T-helper 1 cell (primary cell): Measurements from ENCODE around the gene HES6.
"Not testable (repeated sequence)": the region's sequence is repeated elsewhere in the genome, so short reads cannot be mapped to it uniquely, and the experiment has no call there.

ENCODE experiments used
- DNase-seq, 5 donors: peaks; one replicate each; pipeline ENCODE4 v3.0.0-alpha.2; 2012 to 2020

HES6 gene

DNA sequence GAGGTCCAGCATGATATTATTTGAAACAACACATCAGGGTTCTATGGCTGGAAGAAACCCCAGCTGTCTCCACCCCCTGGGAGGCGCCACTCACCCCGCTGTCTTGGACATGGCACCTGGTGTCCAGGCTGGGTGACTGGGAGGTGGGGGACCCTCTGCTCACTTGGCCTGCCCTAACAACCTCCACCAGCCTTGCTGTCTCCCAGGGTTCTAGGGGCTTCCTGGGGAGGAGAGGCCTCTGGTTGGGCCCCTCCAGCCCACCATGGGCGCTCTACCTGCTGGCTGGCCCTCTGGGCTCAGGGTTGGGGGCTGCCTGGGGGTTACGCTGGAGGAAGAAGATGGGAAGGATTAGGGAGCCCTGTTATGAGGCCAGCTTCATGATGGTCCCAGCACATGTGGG is 32.3 kb upstream of the HES6 start:
- no peak for DNase-seq

GRCh38 chr2:238271686-238272085 is 31.8 kb upstream of the HES6 start:
- DNase-seq, result not testable (repeated sequence)

DNA sequence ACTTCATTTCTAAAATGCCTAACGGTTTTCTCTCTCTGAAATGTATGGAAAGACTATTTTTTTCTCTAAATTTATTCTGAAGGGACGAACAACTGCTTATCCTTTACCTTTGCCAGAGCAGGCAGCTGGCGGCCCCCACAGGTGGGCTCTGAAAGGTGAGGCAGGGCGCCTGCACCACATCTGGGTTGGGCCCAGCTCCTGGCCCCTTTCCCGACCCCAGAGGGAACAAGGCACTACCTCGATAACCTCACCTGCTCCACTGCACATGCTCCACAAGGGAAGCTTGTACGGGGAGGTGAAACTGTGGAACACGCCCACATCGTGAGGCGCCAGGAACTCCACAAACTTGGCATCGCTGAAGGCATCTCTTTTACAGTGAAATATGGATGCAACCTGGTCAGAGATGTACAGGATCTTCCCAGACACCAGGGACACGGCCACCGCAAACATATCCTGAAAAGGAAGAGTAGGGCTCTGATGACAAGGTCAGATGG is 31.3 kb upstream of the HES6 start:
- no peak for DNase-seq

DNA sequence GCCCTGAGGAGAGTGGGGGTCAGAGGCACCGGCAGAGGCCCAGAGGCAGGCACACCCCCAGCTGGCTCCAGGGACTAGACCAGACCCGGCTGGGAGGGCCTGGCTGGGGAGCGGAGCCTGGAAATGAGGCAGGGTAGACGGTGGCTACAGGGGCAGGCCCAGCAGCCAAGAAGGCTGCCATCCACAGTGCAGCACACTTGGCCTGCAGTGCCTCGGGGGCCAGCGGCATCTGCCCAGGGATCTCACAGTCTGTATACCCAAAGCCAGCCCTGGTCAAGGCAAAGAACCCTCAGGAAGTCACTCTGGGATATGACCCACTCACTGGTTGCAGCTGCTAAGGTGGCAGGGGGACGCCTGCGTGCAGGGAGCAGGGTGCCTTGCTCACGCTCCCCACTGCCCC is 30.8 kb upstream of the HES6 start:
- DNase-seq, result no peak

- DNase-seq, result no peak
Measured at GRCh38 chr2:238269741-238270140, 29.9 kb upstream of the HES6 start.

DNA sequence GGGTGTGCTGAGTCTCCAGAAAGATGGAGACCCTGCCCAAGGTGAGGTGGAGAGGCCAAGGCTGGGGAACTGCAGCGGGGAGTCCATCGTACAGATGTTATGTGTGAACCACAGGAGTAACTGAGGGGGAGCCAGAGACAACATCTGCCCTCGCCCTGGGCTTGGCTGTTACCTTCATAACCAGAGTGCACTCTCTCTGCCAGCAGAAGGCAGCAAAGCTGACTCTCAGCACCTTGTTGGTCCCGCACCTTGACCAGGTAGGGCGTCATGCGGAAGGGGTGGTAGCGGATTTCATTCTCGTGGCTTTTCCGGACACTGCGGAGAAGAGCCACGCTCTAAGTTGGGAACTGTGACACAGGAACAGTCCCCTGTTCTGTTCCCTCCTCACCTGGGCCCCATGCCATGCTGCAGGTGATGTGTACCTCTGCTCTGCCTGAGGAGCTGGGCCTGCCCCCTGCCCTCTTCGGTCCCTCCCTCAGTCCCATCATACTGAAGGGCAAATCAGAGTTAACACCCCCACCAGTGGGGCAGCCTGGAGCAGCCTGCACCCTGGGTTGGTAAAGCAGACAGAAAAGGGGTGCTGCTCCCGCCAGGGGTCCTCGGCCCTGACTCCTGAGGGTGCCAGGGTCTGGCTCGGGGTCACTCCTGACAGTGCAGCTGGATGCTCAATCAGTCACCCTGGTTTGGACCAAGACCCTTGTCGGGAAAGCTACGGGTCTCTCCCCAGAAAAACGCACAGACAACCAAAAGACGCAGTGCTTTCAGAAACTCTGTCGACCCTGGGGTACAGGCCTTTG is 28.2 kb upstream of the HES6 start:
- no peak for DNase-seq

DNA sequence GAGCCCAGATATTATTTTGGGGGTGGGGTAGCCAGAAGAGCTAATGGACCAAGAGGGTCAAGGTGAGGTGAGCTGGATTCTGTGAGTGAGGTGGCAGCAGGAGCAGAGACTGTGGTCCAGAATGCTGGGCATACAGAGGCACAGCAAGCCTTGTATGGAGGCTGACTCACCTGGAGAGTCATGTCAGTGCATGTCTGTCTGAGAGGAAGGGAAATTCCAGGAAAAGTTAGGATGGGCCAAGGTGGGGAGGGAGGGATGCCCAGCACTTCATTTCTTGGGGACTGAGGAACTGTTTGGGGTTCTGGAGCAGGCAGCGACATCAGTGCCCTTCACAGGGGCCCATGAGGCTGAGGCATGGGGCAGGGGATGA is 27.5 kb upstream of the HES6 start:
- no peak for DNase-seq

- no peak for DNase-seq
Measured at GRCh38 chr2:238265605-238266004, 25.8 kb upstream of the HES6 start.

DNA sequence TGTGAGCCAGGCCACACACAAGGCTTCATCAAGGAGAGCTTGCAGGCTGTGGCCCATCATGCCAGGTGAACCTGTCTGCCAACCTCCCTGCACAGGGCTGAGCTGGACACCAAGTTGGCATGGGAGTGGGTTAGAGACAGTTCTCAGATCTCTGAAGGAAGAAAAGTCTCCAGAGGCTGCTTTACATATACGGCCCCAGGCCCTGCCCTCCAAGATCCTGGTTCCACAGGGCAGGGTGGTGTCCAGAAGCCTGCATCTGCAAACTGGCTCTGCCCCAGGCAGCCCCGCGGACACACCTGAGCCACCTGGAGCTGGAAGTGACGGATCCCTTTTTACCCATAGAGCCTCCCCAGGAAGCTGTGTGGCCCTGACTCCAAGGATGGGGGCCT is 24.2 kb upstream of the HES6 start:
- DNase-seq, result no peak

GRCh38 chr2:238263204-238264071 is 23.6 kb upstream of the HES6 start:
- peak; percentile 43 to 74 (median 55) for DNase-seq

DNA sequence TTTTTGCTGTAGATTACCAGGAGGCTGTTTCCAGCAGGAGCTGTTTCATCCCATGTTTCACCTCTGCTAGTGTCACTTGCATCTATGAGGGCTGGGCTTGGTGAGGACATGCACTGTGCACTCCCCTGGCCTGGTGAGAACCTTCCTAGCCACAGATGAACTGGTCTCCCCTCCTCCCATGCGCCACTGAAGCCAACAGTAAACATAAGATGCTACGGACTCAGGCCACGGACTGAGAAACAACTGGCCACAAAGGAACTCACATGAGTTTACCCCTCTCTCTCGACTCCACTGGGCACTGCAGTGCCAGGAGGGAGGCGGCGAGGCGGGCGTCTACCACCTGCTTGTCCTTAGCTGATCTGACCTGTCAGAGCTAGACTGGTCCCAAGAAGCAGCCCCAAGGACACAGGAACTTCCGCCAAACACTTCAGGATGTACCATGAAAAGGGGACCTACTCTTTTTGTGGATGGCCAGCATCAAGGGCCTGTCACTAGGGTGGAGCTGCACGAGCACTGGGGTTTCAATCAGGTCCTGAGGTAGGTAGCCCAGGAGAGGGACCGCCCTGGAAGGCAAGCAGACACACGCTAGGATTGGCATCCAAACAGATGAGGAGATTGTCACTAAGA is 22.8 kb upstream of the HES6 start:
- no peak for DNase-seq

- no peak for DNase-seq
Measured at GRCh38 chr2:238261718-238262375, 22.0 kb upstream of the HES6 start.

- no peak for DNase-seq
Measured at GRCh38 chr2:238260883-238261282, 21.0 kb upstream of the HES6 start.

DNA sequence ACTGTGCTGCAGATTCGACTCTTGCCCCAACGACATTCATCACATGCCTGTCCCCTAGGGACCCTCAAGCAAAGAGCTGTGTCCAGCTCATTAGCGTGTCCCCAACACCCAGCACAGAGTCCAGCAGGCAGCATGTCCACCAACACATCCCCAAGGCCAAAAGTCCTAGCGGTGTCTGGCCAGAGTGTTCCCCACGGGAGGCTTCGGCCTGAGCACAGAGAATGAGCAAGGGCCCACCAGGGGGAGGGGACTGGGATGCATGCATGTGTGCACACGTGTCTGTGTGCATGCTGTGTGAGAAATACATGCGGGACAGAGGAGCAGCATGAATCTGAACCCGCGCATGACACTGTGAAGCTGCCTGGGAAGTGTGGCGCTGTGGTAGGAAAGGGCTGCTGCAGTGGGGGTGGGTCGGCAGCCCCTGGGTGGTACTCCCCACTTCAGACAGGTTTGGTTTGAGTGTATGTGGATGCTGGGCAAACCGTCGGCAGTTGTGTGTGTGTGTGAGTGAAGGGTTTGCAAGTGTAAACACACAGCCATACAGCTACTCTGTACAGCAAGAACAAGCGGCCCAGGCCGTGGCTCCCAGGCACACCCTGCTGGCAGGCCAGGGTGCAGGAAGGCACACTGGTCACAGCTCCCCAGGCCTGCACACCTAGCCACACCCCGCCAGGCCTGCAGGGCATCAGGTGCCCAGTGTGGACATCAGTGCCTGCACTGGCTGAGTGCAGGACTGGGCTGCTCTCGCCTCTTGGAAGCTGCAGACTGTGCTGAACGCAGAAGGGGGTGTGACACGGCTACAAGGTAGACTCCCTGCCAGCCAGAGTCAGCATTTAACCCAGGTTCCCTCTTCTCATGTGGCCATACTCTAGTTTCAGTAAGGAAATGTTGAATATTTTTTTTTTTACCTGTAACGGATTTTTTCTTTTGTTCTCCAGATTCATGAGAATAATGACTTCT is 19.5 kb upstream of the HES6 start:
- no peak for DNase-seq

DNA sequence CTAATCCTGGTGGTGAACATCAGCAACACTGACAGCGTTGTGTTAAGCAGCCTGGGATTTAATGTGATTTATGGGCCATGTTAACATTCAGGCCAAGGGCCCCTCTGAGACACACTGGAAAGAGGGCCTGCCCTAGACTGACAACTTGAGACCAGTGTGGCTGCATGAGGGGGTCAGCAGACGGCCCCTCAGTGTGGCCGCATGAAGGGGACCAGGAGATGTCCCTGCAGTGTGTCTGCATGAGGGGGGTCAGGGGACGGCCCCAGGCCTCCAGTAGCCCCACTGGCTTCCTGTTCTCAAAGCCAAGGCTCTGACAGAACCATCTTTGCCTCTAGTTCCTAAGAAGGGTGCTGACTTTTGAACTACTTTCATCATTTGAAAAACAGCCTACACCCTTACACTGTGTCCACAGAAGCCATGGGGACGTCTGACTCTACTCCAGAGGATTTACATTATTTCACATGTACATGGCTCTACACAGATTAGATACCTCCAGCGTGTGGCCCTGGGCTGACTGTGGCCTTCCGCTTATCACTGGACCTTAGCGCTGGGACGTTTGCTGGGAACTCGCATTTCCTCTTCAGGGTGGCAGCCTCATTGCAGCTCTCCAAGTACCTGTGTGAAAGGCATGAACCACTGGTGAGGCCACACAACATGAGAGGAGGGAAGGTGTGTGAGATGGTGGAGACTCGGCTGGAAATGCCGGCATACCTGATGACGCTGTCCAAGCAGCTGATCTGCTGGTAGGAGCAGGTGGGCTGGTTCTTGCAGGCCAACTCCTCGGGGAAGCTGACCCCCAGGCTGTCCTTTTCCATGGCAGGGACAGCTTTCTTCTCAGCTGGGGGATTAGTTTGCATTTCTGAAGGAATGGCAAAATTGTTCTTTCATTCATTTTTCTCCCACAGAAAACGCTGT is 18.2 kb upstream of the HES6 start:
- no peak for DNase-seq

GRCh38 chr2:238256594-238257104 is 16.8 kb upstream of the HES6 start:
- peak; percentile 39 to 75 (median 63) for DNase-seq

DNA sequence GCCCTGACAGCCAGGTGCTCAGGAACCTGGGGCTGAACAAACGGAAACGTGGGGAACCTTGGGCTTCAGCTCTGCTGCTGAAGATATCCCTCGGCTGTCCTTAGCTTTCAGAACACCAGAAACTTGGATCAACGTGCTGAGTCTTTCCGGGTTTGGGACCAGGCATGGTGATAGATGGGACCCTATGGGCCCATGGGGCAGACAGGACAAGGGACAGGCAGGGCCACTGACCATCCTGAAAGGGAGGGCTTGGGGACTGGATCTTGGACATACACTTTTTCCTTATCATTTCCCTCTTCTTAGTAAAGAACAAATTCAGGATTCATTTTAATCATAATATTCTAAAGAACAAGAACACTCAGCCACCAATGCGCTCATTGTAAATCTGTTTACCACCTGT is 16.3 kb upstream of the HES6 start:
- DNase-seq, result no peak

DNA sequence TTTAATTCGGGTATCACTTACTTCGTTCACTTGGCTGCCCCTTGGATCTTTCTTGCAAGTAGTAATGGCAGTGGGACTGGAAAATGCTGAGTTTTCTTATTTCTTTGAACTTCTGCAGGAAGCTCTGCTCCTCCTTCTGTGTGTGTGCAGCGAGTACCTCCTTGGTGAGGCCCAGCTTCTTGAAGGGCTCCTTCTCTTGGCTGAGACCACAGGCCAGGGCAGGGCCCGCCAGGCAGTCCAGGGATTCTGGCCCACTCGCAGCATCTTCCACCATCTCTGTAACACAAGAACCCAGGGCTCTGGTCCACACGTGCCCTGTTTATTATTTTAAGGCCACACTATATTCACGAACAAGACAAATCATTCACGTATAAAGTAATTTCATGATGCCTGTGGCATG is 15.8 kb upstream of the HES6 start:
- no peak for DNase-seq

GRCh38 chr2:238255151-238255551 is 15.3 kb upstream of the HES6 start:
- DNase-seq, result no peak

DNA sequence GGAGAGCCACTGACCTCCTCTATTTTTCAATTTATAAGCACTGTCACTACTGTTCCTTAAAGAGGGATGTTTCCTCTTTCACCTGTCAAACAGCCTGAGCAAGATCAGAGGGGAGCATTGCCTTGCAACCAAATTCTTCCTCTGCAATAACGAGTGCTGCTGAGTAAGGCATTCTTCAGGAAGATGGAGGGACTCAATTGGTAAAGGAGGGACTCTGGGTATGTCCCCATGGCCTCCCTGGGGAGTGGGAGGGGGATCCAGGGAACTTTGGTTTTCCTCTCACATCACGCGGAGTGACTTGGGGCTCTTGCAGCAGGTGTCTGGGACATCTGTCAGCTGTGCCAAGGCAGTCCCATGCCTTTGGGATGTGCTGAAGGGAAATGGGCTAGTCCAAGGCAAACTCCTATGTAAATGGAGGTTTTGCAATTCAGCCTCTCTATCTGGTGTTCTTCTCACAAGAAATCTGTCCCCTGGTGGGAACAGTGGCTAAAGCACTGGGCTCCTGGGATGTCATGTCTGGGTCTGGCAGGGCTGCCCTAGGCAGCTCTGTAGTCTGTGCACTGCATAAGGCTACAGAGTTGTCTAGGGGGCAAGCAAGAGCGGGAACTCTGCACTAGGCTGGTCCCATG is 14.4 kb upstream of the HES6 start:
- no peak for DNase-seq
